ENCODE data around the gene TLR7.
A peak's percentile ranks its signal among the peaks of the same experiment; 100 is the strongest.

The TLR7 gene

GRCh38 chrX:12892716-12893115, 25.8 kb downstream of the TLR7 start:
- Histone ChIP-seq H3K79me2 (ENCODE audit: insufficient read depth, low read length) (no peaks in the 10 kb centered on the region), H3K9ac (ENCODE audit: low read depth, low read length, poor library complexity, severe bottlenecking) (no peak overlapping the region), H3K27me3 (ENCODE audit: insufficient read depth, low read length, poor library complexity, severe bottlenecking) (no peaks in the 10 kb centered on the region), H3K9me2 (replicated peaks; ENCODE audit: low read depth, low read length) (no peaks in the 10 kb centered on the region), H3K4me1 (ENCODE audit: insufficient read depth, low read length, poor library complexity, severe bottlenecking) (no peaks in the 10 kb centered on the region), H3K36me3 (ENCODE audit: insufficient read depth, low read length) (no peaks in the 10 kb centered on the region), H3K4me2 (ENCODE audit: low read depth, low read length, poor library complexity, severe bottlenecking) (no peak overlapping the region), H2AFZ (ENCODE audit: low read length) (no peak overlapping the region), H3K9me3 (ENCODE audit: insufficient read depth, low read depth, low read length) (no peaks in the 10 kb centered on the region), H3F3A (ENCODE audit: low read depth) (no peaks in the 10 kb centered on the region), H3K4me3 (ENCODE audit: low read length, poor library complexity, severe bottlenecking) (no peak overlapping the region), H4K20me1 (ENCODE audit: insufficient read depth, low read length, poor library complexity, severe bottlenecking) (no peaks in the 10 kb centered on the region)
- no peak for TF ChIP-seq EZH2phosphoT487 (IDR thresholded peaks at IDR 0.05; ENCODE audit: borderline replicate concordance)
- TF ChIP-seq, protein P1, sequence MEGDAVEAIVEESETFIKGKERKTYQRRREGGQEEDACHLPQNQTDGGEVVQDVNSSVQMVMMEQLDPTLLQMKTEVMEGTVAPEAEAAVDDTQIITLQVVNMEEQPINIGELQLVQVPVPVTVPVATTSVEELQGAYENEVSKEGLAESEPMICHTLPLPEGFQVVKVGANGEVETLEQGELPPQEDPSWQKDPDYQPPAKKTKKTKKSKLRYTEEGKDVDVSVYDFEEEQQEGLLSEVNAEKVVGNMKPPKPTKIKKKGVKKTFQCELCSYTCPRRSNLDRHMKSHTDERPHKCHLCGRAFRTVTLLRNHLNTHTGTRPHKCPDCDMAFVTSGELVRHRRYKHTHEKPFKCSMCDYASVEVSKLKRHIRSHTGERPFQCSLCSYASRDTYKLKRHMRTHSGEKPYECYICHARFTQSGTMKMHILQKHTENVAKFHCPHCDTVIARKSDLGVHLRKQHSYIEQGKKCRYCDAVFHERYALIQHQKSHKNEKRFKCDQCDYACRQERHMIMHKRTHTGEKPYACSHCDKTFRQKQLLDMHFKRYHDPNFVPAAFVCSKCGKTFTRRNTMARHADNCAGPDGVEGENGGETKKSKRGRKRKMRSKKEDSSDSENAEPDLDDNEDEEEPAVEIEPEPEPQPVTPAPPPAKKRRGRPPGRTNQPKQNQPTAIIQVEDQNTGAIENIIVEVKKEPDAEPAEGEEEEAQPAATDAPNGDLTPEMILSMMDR (conservative IDR thresholded peaks at IDR 0.05; ENCODE audit: low read length) = no peak

DNA sequence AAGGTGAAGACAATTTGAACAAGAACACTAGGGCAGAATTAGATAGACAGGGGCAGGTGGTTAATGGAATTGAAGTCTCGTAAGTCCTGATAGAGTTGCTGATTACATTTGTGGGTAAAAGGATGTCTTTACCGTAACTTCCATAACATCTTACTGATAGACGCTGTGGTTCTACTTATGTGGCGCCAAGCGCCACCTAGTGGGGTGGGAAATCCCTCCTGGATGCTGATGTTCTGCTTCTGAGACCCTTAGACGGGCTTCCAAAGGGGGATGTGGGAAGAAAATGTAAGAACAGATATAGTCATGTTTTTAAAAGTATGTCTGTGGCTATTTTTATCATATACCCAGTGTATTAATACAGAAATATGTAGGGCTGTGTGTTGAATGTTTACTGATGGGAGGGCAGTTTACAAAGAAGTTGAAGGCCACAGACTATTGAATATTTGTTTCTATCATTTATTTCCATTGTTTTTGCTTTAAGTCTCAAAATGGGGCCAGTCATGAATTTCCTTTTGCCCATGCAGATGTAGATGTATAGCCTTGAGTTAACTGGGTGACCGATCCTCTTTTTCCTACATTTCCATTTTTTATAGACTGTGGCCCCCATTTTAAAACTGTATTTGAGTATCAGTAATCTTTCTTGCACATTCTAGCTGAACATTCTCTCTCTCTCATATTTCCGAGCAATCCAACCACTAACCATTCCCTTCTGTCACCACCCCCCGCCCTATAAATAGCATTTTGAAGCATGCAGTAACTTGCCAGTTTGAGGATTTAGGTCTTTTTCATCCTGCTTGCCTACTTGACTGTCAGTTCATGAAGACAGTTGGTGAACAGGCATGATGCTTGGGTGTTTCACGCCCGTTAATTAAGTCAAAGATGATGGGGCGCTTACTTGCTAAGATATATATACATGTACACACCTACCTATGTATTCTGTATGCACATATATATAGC, 27.5 kb downstream of the TLR7 start:
- Histone ChIP-seq H3F3A (ENCODE audit: low read depth) (no peaks in the 10 kb centered on the region), H3K4me3 (ENCODE audit: low read length, poor library complexity, severe bottlenecking) (no peak overlapping the region), H3K9me3 (ENCODE audit: insufficient read depth, low read depth, low read length) (no peaks in the 10 kb centered on the region), H4K20me1 (ENCODE audit: insufficient read depth, low read length, poor library complexity, severe bottlenecking) (no peaks in the 10 kb centered on the region), H3K36me3 (ENCODE audit: insufficient read depth, low read length) (no peaks in the 10 kb centered on the region), H3K4me1 (ENCODE audit: insufficient read depth, low read length, poor library complexity, severe bottlenecking) (no peaks in the 10 kb centered on the region), H2AFZ (ENCODE audit: low read length) (no peak overlapping the region), H3K4me2 (ENCODE audit: low read depth, low read length, poor library complexity, severe bottlenecking) (no peak overlapping the region), H3K9ac (ENCODE audit: low read depth, low read length, poor library complexity, severe bottlenecking) (no peak overlapping the region), H3K27me3 (ENCODE audit: insufficient read depth, low read length, poor library complexity, severe bottlenecking) (no peaks in the 10 kb centered on the region), H3K79me2 (ENCODE audit: insufficient read depth, low read length) (no peaks in the 10 kb centered on the region), H3K9me2 (replicated peaks; ENCODE audit: low read depth, low read length) (no peaks in the 10 kb centered on the region)
- TF ChIP-seq EZH2phosphoT487 (IDR thresholded peaks at IDR 0.05; ENCODE audit: borderline replicate concordance) = no peak
- TF ChIP-seq, protein P1 (conservative IDR thresholded peaks at IDR 0.05; ENCODE audit: low read length) = peak; percentile 71

GRCh38 chrX:12895866-12896265, 29.0 kb downstream of the TLR7 start:
- no peaks in the 10 kb centered on the region for H3K27me3 ChIP-seq (ENCODE audit: insufficient read depth, low read length, poor library complexity, severe bottlenecking)
- no peaks in the 10 kb centered on the region for H4K20me1 ChIP-seq (ENCODE audit: insufficient read depth, low read length, poor library complexity, severe bottlenecking)
- H3K4me2 ChIP-seq (ENCODE audit: low read depth, low read length, poor library complexity, severe bottlenecking) = no peak overlapping the region
- H3K4me1 ChIP-seq (ENCODE audit: insufficient read depth, low read length, poor library complexity, severe bottlenecking) = no peaks in the 10 kb centered on the region
- H3K9ac ChIP-seq (ENCODE audit: low read depth, low read length, poor library complexity, severe bottlenecking) = no peak overlapping the region
- no peak for TF ChIP-seq EZH2phosphoT487 (IDR thresholded peaks at IDR 0.05; ENCODE audit: borderline replicate concordance)
- TF ChIP-seq, protein P1 (conservative IDR thresholded peaks at IDR 0.05; ENCODE audit: low read length) = no peak
- H3K4me3 ChIP-seq (ENCODE audit: low read length, poor library complexity, severe bottlenecking) = no peak overlapping the region
- no peaks in the 10 kb centered on the region for H3K9me3 ChIP-seq (ENCODE audit: insufficient read depth, low read depth, low read length)
- H2AFZ ChIP-seq (ENCODE audit: low read length) = no peak overlapping the region
- no peaks in the 10 kb centered on the region for H3K79me2 ChIP-seq (ENCODE audit: insufficient read depth, low read length)
- no peaks in the 10 kb centered on the region for H3K9me2 ChIP-seq (replicated peaks; ENCODE audit: low read depth, low read length)
- no peaks in the 10 kb centered on the region for H3K36me3 ChIP-seq (ENCODE audit: insufficient read depth, low read length)
- H3F3A ChIP-seq (ENCODE audit: low read depth) = no peaks in the 10 kb centered on the region

Data from Loucy (cell line).